Heart left ventricle (tissue), 16 donors: ENCODE results near the gene MFGE8. TPM values are rescaled to one million over a fixed set of nuclear protein-coding genes. Genes with fewer than 3 reads are reported as not detected.

Experiments used
- ATAC-seq, 4 donors: fragments of 200-7000 bp; cut with Tn5 transposase; one replicate each; pipeline ENCODE4 v1.9.1; 2020 to 2022; ENCODE audit warnings: moderate library complexity in 4 of 4, mild to moderate bottlenecking in 3 of 4, moderate number of reproducible peaks in 1 of 4
- DNase-seq, 5 donors: peaks; one replicate each; pipeline ENCODE4 v3.0.0-alpha.2; 2020
- H3K27ac ChIP-seq, 12 donors: fragments of 200-600 bp; sonication (generic) in 4 of 12; one replicate each; pipeline versions ENCODE4 v1.5.0 to v1.8.0; 2016 to 2022; ENCODE audit warnings: mild to moderate bottlenecking in 2 of 12
- H3K27me3 ChIP-seq, 9 donors: fragments of 200-600 bp; sonication (generic) in 2 of 9; one replicate each; pipeline versions ENCODE4 v1.5.1 to v1.8.0; 2016 to 2022; ENCODE audit warnings: mild to moderate bottlenecking in 3 of 9
- H3K36me3 ChIP-seq, 9 donors: fragments of 200-600 bp; sonication (generic) in 2 of 9; one replicate each; pipeline versions ENCODE4 v1.5.0 to v1.8.0; 2018 to 2022; ENCODE audit warnings: mild to moderate bottlenecking in 2 of 9
- H3K4me1 ChIP-seq, 12 donors: fragments of 200-600 bp; sonication (generic) in 4 of 12; one replicate each; pipeline versions ENCODE4 v1.5.0 to v1.8.0; 2016 to 2022; ENCODE audit warnings: mild to moderate bottlenecking in 3 of 12
- H3K4me3 ChIP-seq, 12 donors: fragments of 200-600 bp; sonication (generic) in 4 of 12; one replicate each; pipeline versions ENCODE4 v1.5.0 to v1.8.0; 2017 to 2022; ENCODE audit warnings: mild to moderate bottlenecking in 9 of 12, moderate library complexity in 4 of 12
- H3K9me3 ChIP-seq, 12 donors: fragments of 200-600 bp; sonication (generic) in 4 of 12; one replicate each; pipeline versions ENCODE4 v1.5.0 to v1.8.0; 2016 to 2022; ENCODE audit warnings: mild to moderate bottlenecking in 1 of 12
- CTCF ChIP-seq, 12 donors: fragments of 200-600 bp; sonication (generic) in 4 of 12; IDR thresholded peaks; one replicate each; pipeline versions ENCODE4 v1.5.0 to v1.8.0; 2018 to 2022; ENCODE audit warnings: antibody characterized with exemption in 12 of 12, mild to moderate bottlenecking in 5 of 12
- POLR2A ChIP-seq, 2 donors: fragments of 450-650 bp; IDR thresholded peaks; one replicate each; pipeline ENCODE4 v1.6.1; 2017; ENCODE audit warnings: antibody characterized with exemption in 2 of 2, mild to moderate bottlenecking in 2 of 2, moderate library complexity in 2 of 2
- WGBS, 4 donors: extraction: QIAGEN DNeasy Blood & Tissue Kit in 2 of 4; methylation state at CpG; one replicate each; pipeline versions ENCODE4 v1.1.5 to v1.1.7; 2013 to 2018; 5-methylcytosine and 5-hydroxymethylcytosine counted together
- intact Hi-C, 10 donors: fragments of 100-400 bp; cut with DNase I; formaldehyde crosslinking; loops; one replicate each; pipeline versions ENCODE4 v1.11.1 to v1.14.2; 2022
- polyA plus RNA-seq, 2 donors: library from polyadenylated mRNA; stranded (reverse); fragments of 200-250 nt; gene quantifications; one replicate each; pipeline ENCODE4 v1.2.3, GENCODE V29; 2013
- total RNA-seq, 9 donors: library from RNA; depleted of rRNA in 2 of 9; stranded (reverse); fragments of >200 nt in 2 of 9; fragmentation: NEBNext Ultra II Directional in 3 of 9; extraction: Animal tissue kit (Norgen Biotek cat#: 25700) in 3 of 9; gene quantifications; one replicate each; pipeline versions ENCODE4 v1.1.0 to v1.2.4, GENCODE V29; 2016 to 2023
- donor health status: ischemic (EF 13 %, LVEDD 7.1; RV severe dilation, severe dysfunction).
- donor health status: healthy with polysubstance abuse.
- donor health status: DM: no; HTN: yes; CAD: no.
- donor health status: DM: no; HTN: no; CAD: no.
- donor health status: ischemic (EF 25% LVEDD 6.9; RV normal size, moderate dysfunction).
- donor health status: ischemic (EF 25% LVEDD 5.7; RV mildly dilated, moderate dysfunction).
- donor health status: healthy.
- donor health status: DM: yes; HTN: yes; CAD: no.
- donor health status: ischemic (EF 35%, LVEDD 5.7; RV mildly dilated, moderate dysfunction).
- donor health status: nonischemic (EF 11% LVEDD 7.7; RV severe dilation, severe dysfunction).
- donor health status: DM: yes; HTN: yes; CAD: no.
- donor health status: PGD.
- donor health status: ischemic (EF 29% LVEDD 5.4; RV normal size, mild dysfunction).
- donor health status: nonischemic (EF 23%, LVEDD 6.1; RV moderate dilation, normal function).

MFGE8 gene
- total and polyA plus RNA-seq, 11 donors, result 352 to 732 (median 556) TPM

GRCh38 chr15:88902846-88903245, 10.3 kb downstream of the MFGE8 start:
- H3K36me3 ChIP-seq, result peaks cover 0 to 88% (median 67%) of the 10 kb centered on the region in 9 donors
- peaks cover 1 to 73% (median 44%) of the 10 kb centered on the region in 12 donors for H3K4me1 ChIP-seq
- 64 to 100% (median 85%) methylated on average over 1 to 2 of the region's 2 CpGs for WGBS, 4 donors
- ATAC-seq (no peak), DNase-seq (no peak)
- no peak overlapping the region for H3K4me3 ChIP-seq
- no peaks in the 10 kb centered on the region for H3K9me3 ChIP-seq
- no peak for TF ChIP-seq CTCF (IDR thresholded peaks at IDR 0.05)
- no peak for TF ChIP-seq POLR2A (IDR thresholded peaks at IDR 0.05)
- intact Hi-C loops, result loop anchor here in 4 of 10 donors (5.0 to 10.0 kb wide), 3 partner anchors 99 to 272 kb away; no protein-coding TSS in a partner anchor
- no peak overlapping the region for H3K27ac ChIP-seq
- H3K27me3 ChIP-seq, result no peaks in the 10 kb centered on the region

GRCh38 chr15:88902221-88902835, 10.9 kb downstream of the MFGE8 start:
- no peak for DNase-seq
- H3K36me3 ChIP-seq, result peaks cover 0 to 83% (median 63%) of the 10 kb centered on the region in 9 donors
- no peak overlapping the region for H3K4me3 ChIP-seq
- H3K27ac ChIP-seq, result no peak overlapping the region
- no peaks in the 10 kb centered on the region for H3K9me3 ChIP-seq
- peaks cover 5 to 73% (median 44%) of the 10 kb centered on the region in 12 donors for H3K4me1 ChIP-seq
- no peaks in the 10 kb centered on the region for H3K27me3 ChIP-seq
- WGBS, 4 donors, result 46 to 81% (median 68%) methylated on average over 5 to 6 of the region's 6 CpGs
- TF ChIP-seq POLR2A (IDR thresholded peaks at IDR 0.05), result no peak
- TF ChIP-seq CTCF (IDR thresholded peaks at IDR 0.05), result no peak
- ATAC-seq, result no peak
- intact Hi-C loops, result loop anchor here in 4 of 10 donors (5.0 to 10.0 kb wide), 3 partner anchors 100 to 272 kb away; no protein-coding TSS in a partner anchor

- intact Hi-C loops, result loop anchor here in 4 of 10 donors (5.0 to 10.0 kb wide), 3 partner anchors 101 to 273 kb away; no protein-coding TSS in a partner anchor
- Histone ChIP-seq H3K27me3 (no peaks in the 10 kb centered on the region), H3K27ac (peak overlapping the region in 1 of 12 donors; percentile 5), H3K36me3 (peaks cover 0 to 78% (median 57%) of the 10 kb centered on the region in 9 donors), H3K4me3 (no peak overlapping the region), H3K4me1 (peaks cover 5 to 74% (median 45%) of the 10 kb centered on the region in 12 donors), H3K9me3 (no peaks in the 10 kb centered on the region)
- TF ChIP-seq CTCF (IDR thresholded peaks at IDR 0.05), result no peak
- no peak for TF ChIP-seq POLR2A (IDR thresholded peaks at IDR 0.05)
- WGBS, 4 donors, result 86 to 93% (median 90%) methylated on average over 15 of the region's 15 CpGs
- ATAC-seq (no peak), DNase-seq (no peak)
Measured at GRCh38 chr15:88901508-88902220, 11.5 kb downstream of the MFGE8 start.

GRCh38 chr15:88900982-88901418, 12.2 kb downstream of the MFGE8 start:
- Histone ChIP-seq H3K4me3 (no peak overlapping the region), H3K36me3 (peaks cover 0 to 71% (median 50%) of the 10 kb centered on the region in 9 donors), H3K27ac (peak overlapping the region in 2 of 12 donors; percentile 39 to 47), H3K27me3 (no peaks in the 10 kb centered on the region), H3K9me3 (no peaks in the 10 kb centered on the region), H3K4me1 (peaks cover 5 to 81% (median 46%) of the 10 kb centered on the region in 12 donors)
- no peak for ATAC-seq
- intact Hi-C loops, result loop anchor here in 4 of 10 donors (5.0 to 10.0 kb wide), 3 partner anchors 101 to 274 kb away; no protein-coding TSS in a partner anchor
- TF ChIP-seq POLR2A (IDR thresholded peaks at IDR 0.05), result no peak
- TF ChIP-seq CTCF (IDR thresholded peaks at IDR 0.05), result no peak
- DNase-seq, result no peak
- WGBS, 4 donors, result 75 to 88% (median 83%) methylated on average over 5 of the region's 5 CpGs
